NCI-H526 (cell line): ENCODE measurements around the gene MCC.

Experiments used
- DNase-seq, 2 experiments: peaks; one replicate each; lab custom pipeline; 2025; lab: John Stamatoyannopoulos, UW

MCC gene

DNA sequence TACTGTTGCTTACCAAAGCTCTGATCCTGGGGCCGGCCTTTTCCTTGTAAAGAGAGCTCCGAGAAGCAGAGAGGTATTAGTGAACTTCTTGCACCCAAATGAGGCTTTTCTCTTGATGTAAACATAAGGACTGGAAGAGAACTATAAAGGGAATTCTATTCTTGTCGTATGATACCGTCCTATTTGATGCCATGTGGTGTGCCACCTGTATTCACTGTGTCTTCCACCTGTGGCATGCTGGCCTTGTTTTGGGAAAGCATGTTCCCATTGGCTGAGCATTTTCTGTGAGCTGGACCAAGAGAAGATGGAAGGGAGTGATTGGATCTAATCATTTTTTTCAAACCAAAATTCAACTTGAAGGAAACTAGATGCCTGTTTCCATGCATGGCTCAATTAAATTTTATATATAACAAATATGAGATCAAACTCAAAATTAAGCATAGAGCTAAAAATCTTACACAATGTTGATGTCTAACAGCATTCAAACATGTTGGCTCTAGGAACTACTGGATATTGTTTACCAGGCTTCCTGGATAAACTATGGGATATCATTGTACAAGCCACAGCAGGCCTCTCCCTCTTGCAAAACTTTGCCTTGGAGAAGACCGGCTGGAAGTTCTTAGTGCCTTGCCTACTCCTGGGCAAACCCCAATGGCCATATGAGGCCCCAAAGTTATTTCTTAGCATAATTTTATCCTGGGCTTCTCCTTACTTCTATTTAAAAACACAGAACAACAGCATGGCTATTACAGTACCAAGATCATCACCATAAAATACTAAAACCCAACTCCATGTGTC is 168.8 kb downstream of the MCC start:
- no peak for DNase-seq

DNA sequence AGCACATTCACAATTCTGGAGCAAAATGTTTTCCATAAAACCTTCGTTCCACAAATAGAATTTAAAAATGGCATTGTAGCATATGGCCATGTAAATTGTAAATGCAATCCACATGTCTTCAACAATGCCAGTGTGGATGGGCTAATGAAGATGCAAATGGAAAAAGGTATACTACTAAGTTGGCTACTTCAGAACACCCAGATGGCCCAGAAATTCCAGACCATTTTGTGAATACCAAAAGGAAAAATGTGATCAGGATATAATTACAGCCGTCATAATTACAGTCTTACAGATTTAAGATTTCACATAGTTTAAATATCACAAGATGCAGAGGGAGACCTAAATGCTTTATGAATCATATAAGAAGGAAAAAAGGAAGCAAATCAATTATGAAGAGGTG is 170.6 kb downstream of the MCC start:
- no peak for DNase-seq

DNA sequence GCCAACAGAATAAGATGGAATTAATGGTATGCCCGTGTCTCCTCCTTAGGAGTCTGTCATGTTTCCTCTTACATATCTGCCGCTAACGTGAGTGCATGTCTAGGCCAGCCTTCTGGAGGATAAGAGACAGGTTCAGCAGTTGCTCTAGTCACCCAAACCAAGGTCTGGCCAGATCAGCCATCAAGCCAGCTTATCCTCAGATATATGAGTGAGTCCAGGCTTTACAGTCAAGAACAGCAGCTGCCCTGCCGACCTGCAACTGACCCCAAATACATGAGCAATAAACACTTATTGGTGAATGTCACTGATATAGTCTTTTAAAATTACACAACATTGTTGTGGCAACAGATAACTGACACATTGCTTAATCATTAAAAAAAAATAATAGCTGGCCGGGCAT is 177.0 kb downstream of the MCC start:
- no peak for DNase-seq

DNA sequence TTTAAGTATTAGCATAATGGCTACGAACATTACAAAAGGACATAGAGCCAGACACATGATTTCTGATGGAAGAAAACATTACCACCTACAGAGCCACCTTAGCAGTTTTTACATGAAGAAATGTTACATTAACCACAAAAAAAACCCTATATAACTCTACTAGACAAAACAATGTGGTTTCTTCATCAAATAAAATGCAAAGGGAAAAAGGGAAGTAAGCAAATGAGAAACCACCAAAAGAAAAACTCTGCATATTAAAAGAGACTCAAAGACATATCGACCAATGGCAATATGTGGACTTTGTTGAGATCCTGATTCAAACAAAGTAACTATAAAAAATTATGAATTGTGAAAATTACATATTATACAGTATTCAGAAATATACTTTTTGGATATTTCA is 186.1 kb downstream of the MCC start:
- no peak for DNase-seq

DNA sequence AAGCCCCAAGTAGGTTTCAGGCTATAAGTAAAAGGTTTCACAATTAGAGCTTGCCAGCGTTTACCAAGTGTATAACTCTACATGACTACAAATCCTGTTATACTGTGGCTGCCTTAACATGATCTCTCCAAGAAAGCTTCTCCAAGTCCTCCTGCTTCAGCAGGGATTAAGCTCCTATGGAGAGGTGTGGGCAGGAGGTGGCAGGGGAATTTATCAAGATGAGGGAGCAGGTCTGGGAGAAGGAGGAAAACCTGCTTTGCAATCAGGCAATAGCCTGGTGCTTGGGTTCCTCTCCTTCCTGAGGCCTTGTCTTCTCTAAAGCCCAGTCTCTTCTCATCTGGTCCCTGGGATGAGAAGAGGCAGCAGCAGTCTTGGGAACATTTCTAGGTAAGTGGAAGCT is 188.7 kb downstream of the MCC start:
- DNase-seq: no peak

DNA sequence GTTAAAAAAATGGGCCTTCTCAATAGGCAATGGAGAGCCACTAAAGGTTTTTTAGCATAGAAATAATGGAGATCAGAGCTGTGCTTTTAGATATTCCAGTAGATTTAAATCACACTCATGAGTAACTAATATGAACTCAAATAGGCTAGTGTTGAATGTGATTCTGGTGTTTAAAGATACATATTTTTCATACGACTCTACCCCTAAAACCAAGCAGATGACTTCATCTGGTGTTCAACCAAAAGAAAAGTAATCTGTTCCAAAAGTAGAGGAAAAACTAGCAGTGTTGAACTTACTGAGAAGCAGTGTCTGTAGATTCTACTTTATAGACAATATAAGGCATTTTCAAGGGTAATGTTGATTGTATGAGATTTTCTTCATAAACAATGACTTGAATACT is 191.6 kb downstream of the MCC start:
- no peak for DNase-seq

DNA sequence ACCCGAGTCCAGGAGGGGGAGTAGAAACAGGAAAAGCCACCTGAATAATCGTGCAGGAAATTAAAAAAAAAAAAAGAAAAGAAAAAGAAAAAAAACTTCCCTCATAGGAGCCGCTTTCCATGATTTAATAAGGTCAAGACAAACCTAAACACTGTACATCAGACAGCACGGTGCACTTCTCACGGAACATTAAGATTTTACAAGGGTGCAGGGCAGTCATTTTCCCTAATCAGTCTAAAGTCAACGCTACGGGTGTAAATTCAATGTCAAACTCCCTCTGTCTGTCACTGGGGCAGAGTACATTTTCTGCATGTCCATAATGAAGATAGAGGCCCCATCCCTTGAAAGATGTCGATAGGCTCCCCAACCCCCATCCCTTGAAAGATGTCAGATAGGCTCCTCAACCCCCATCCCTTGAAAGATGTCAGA is 193.1 kb downstream of the MCC start:
- no peak for DNase-seq

DNA sequence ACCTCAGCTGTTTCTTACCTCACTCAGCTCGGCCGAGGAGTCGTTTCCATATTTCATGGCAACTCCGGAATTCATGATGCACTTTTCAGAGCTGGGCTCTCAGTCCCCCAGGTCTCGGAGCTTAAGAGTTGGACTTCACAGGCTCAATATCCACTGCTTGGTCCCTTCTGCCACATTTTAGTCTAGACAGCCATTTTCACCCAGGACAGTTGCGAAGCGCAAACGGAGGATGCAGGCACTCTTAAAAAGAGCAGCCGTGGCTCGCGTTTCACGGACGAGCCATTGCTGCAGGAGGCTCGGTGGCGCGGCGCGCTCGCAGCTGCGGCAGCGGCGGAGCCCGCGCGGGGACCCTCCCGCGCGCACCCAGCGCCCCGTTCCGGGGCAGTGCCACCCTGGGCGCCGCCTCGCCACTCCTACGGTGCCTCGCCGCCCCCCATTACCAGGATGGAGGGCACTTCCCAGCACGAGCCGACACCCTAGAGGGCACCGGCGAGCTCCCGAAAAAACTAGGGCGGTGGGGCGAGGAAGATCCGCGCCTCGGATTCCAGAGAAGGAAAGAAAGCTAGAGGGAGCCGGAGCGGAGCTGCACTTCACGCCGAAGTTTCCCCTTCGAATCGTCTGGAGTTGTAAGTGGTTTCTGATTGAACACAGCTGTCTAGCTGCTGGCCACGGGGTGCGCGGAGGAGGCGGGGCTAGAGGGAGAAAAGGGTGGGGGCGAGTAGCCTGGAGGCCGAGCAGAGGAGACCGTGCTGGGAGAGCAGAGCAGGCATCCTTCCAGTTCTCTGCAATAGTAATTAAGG is 193.7 kb downstream of the MCC start:
- peak; percentile 22 to 73 for DNase-seq

DNA sequence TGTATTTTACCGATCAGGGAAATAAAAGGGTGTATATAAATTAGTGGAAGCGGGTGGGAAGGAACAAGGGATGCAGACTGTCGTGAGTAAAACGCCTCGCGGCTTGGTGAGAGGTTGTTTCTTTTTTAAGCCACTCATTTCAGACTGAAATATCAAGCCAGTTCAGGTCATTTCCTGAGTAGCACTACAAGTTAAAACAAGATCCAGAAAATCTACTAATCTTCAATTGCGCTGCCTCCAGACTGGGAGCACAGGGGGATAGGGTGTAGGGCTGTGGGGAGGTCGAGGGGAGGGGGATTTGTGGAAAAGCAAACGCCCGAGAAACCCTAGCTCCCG is 194.3 kb downstream of the MCC start:
- peak in 1 of 2 experiments; percentile 27 for DNase-seq

DNA sequence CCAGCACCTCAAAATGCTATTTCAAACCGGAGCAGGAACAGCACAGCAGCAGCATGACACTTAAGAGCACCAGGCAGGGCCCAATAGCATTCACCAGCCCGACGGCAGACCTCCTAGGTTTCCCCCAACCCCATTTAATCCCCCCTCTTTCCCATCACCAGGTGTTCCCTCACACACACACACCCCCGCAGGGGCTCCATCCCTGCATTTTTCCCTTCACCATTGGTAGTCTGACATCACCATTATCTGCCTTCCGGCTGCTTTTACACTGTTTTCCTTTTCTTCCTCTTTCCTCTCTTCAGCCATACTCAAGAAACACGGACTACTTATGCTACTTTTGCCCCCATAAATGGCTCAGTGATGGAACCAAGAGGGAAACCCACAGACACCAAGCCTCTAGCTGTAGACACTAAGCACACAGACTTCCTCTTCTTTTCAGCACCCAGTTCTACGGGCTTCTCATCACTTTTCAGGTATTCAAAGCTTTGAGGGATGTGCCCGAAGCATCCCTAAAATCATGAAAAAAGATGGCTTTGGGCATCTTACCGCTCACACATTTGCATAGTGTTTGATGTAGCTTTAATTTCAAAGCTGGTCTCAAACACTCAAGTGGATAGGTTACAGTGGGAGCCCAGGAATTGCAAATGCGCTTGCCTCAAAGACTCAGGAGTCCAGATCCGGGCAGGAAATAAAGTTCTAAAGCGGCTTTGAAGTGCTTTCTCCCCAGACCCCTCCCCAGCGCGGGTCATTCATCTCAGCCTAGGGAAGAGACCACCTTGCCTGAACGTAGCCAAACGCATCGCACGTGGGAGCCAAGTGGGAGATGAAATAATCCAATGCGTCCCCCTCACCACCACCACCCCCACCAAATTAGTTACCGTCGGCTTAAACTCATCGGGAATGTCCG is 194.9 kb downstream of the MCC start:
- DNase-seq: peak in 1 of 2 experiments; percentile 5

DNA sequence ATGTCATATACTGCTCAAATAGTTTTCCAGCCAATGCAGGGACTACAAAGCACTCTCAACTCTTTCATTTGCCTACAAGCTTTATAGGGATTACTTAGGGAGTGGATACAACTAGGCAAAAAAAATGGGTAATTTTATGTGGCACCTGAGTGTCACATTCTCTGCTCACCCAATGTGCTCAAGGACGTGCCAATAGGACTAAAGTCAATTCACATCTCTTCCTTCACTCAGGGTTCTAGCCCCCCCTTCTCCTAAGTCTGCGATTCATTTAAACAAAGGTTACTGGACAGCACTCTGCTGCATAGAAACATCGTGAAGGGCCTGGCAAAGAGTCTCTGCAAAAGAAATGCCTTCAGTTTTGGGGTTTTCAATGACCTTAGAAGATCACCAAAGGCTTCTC is 195.8 kb downstream of the MCC start:
- no peak for DNase-seq

DNA sequence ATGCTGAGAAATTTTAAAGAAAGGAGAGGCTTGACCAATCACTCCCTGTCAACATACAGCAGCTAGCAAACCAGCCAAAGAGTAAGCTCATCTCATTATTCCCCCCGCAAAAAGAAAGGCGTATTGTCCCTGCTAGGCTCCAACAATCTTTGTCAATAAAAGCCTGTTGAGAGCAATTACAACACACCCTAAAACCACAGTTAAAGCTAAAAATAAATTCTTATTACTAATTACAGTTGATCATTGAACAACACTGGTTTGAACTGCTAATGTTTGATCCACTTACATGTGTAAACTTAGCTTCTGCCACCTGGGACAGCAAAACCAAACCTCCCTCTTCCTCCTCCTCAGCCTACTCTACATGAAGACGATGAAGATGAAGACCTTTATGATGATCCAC is 204.7 kb downstream of the MCC start:
- no peak for DNase-seq

DNA sequence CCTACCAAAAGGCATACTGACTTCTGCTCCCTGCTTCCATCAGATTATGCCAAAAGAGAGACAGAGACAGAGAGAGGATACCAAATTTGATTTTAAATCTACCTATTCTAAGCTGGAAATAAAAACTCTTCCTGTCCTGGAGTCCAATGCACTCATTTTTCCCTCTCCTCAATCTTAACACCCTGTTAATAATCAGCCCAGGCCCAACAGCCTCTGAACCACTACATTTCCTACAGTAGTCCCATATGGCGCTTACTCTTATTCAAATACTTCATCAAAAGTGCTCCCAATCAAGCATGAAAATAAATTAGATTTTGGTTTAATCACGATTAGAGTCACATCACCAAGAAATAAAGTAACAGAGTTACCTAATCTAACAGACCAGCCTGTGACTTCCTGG is 205.8 kb downstream of the MCC start:
- DNase-seq: no peak

DNA sequence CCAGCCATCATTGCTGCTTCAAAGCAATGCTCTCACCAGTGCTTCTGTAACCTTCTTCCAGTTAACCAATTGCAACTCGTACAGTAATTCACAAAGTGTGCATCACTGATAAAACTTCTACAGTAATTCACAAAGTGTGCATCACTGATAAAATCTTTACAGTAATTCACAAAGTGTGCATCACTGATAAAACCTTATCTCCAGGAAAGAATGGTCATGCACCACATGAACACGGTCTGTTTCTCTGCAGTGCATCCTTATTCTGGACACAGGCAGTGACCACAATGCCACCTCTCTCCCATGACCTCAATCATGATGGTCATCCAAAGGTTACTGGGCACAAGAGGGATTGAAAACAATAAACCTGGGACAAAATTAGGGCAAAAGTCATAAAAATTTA is 207.1 kb downstream of the MCC start:
- DNase-seq: no peak

DNA sequence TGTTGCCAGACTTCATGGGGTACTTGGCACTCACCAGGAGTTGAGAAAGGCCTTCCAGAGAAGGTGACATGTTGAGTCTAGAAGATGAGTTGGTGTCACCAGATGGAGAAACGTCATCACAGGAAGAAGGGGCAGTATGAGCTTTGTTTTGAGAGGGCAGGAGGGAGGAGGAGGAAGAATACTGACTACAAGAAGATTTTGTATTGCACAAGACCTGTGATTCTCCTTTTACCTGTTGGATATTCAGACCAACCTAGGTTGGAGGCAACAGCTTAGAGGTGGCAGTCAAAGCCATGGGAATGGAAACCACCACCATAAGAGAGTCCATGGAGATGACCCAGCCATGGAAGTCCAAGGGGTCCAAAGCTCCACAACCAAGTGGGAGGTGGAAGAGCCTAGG is 207.7 kb downstream of the MCC start:
- DNase-seq: no peak

DNA sequence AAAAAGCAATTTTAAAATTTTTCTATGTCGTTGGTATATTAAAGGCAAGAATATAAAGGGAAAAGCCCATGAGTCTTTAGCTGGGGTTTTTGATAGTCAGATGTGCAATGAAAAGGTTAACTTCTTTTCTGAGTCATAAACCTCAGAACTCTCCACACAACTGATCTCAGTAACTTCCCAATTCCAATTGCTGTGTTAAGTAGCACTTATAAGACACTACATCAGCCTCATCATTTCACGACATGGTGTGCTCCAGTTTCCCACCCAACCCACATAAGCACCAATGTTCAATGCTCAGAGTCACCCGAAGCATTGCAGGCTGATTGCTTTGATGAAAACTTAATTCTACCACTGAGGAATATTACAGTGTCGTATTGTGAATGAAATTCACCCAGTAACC is 209.3 kb downstream of the MCC start:
- no peak for DNase-seq

DNA sequence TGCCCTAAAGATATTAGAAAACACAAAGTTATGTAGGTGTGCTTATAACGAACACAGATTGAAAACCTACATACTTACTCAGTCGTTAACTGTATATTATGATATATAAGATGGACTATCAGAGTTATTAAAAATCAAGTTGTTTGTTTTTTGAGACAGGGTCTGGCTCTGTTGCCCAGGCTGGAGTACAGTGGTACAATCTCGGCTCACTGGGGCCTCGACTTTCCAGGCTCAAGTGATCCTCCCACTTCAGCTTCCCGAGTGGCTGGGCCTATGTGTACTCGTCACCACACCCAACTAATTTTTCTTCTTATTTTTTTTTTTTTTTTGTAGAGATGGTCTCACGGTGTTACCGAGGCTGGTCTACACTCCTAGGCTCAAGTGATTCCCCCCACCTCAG is 211.8 kb downstream of the MCC start:
- DNase-seq: no peak

DNA sequence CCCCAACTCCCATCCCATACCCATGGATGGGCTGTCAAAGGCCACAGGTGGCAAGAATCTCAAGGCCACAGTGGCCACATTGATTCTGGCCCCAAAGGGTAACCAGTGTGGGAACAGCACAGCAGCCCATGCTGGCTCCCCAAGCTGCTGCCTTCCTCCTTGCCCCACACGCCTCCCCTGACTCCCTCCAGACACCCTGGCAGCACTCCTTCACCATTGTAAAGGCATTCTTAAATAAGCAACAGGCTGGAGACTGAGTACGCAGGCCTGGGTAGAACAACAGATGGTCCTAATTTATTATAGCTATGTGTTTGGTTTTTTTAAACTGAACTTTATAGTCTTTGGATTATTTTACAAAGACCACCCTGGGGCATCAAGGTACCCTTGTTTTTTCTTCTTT is 212.3 kb downstream of the MCC start:
- no peak for DNase-seq

DNA sequence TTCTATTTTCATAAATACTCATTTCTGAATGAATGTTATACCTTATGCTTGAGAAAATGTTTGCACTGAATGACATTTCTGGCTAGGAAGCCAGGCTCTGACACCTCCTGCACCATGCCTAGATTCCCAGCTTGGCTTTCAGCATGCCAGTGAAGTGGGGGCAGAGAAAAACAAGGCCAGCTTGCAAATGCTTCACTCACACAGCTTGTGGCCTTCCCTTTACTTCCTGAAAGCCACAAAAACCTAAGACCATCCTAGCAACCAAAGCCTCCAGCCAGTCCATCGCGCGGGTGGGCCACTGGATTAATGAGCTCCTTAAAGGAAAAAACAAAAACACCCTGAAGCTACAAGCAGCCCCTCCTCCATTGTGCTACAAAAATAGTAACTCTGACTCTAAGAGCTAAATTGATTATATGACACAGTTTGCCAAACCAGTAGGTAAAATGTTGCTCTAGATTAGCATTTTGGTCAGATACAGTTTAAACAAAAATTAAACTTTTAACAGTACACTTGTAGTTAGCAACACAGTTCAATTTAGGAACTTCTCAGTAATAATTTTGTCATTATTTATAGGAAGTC is 213.3 kb downstream of the MCC start:
- DNase-seq: no peak

DNA sequence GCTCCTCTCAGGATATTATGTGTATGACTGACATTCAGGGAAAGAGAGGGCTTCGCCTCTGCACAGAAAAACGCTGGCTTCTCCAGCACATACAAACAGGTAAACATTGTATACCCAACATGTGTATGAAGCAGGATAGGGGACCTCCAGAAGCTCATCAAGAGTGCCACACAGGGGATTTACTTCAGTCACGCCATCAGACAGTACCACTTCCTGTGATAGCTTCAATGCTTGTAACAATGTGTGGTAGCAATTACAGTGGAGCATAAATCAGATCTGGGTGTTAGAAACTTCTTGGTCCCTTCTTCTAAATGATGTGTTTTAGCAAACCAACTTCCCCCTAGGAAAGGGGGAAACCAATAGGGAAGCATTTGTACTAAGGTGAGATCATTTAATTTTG is 214.3 kb downstream of the MCC start:
- no peak for DNase-seq

DNA sequence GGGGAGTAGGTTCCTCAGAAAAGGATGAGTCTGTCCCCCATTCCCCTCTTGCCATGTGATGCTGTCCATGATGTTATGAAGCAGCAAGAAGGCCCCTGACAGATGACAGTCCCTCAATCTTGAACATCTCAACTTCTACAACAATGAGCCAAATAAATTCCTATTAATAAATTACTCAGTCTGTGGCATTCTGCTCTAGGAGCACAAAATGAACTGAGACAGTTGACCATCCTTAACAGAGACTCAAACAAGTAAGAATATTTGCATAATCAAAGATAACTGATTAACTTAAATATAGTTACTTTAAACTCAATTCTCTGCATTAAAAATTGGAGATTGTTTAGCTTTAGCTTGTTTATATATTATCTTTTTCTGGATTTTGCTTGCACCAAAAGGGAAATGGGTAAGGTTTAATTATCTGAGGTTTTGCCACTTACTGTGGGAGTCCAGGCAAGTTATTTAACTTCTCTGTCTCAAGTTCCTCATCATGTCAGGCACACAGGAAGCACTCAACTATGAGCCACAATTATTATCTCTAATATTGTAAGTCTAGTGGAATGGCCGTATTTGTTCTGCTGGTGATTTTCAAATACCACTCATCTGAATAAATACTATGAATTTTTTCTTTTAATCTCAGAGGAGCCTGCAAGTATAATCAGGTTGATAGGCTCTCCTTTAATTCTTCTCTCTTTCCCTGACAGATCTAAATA is 216.4 kb downstream of the MCC start:
- no peak for DNase-seq

DNA sequence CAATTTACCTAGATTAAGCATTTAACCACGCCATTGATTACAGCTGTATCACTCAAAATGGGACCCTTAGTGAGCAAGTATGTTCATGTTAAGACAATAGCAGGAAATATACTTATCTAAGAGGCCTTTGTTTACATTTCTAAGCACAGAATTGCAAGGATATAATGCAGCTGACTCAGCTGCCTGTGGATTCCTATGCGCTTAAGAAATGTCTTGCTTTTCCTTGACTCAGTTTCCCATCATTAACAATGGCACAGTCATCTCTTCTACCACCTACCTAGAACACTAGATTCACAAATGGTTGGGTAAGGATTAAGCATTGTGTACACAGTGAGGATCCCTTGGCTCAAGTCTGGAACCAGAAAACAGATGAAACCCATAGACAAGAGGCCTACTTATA is 217.2 kb downstream of the MCC start:
- no peak for DNase-seq
